ENCODE results near the gene CAPN7. TPM values are rescaled to one million over a fixed set of nuclear protein-coding genes. Genes with fewer than 3 reads are reported as not detected.

The CAPN7 gene
- 15.8 TPM for polyA plus RNA-seq (2013, experiment 1 of 2)
- polyA plus RNA-seq (2013, experiment 2 of 2), result 16.4 TPM

DNA sequence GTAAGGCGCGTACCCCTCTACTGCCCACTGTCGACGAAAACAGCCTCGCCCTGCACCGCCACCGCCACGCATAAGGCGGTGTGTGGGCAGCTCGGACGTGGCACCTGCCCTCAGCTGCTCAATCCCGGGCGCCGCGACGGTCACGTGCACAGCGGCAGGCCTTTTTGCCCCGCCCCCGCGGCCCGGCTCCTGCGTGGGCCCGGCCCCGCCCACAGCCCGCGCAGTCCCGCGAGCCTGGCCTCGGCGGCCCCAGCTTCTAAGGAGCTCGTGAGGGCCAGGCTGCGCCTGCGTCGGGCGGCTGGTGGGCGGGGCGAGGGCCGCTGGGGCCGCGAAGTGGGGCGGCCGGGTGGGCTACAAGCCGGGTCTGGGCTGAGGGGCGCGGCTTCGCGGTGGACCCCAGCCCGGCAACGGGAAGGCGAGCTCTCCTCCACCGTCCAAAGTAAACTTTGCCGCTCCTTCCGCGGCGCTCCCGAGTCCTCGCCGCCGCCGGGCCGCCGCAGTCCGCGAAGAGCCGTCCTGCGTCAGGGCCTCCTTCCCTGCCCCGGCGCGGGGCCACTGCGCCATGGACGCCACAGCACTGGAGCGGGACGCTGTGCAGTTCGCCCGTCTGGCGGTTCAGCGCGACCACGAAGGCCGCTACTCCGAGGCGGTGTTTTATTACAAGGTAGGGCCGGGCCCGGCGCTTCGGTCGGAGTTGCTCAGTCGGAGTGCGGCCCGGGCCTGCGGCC lies at the start of gene CAPN7:
Gene CAPN7, plus strand, starts transcription at position 313 of the 728 bp plus-strand sequence. Its CDS starts 250 bp downstream, at position 563.
- Histone ChIP-seq H4K91ac (ENCODE audit: low read length) (peak within 1 kb of the TSS; percentile 96), H4K8ac (ENCODE audit: low read length) (peak within 1 kb of the TSS; percentile 90)

DNA sequence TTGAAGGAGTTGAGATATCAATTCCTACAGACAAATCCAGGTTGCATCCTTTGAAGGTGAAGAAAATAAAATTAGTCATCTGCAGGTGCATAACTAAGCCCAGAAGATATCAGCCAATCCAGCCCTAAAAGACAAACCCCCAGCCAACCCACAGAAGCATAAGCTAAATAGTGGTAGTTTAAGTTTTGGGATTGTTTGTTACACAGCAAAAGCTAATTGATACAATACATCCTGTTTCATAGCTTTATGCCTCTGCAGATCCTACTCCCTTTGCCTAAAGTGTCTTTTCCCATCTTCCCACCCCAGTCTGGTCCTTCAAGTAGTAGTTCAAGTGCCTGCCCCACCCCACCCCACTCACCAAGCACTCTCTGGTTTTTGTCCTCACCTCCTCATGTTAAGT lies 48.6 kb upstream of the CAPN7 start:
- no peak overlapping the region for H2BK12ac ChIP-seq (ENCODE audit: low read length in 2 of 2)
- no peaks in the 10 kb centered on the region for H3K79me1 ChIP-seq (replicated peaks; ENCODE audit: low read length, poor library complexity, severe bottlenecking)
- H3K9me3 ChIP-seq (ENCODE audit: control insufficient read depth, low read length), result no peaks in the 10 kb centered on the region
- H3K27ac ChIP-seq (ENCODE audit: low read length, poor library complexity, severe bottlenecking), result no peak overlapping the region
- H3K23ac ChIP-seq (ENCODE audit: low read length in 2 of 2), result no peak overlapping the region
- H2AK5ac ChIP-seq (ENCODE audit: low read length, severe bottlenecking), result no peak overlapping the region
- H3K4ac ChIP-seq (ENCODE audit: low read depth in 1 of 2, low read length in 2 of 2), result no peak overlapping the region
- no peak overlapping the region for H2AFZ ChIP-seq (ENCODE audit: low read depth, low read length)
- H2BK120ac ChIP-seq (ENCODE audit: low read depth, low read length), result no peak overlapping the region
- no peak overlapping the region for H2BK5ac ChIP-seq (ENCODE audit: low read depth, low read length, poor library complexity, severe bottlenecking)
- H3K18ac ChIP-seq (ENCODE audit: low read depth in 1 of 2, low read length in 2 of 2), result no peak overlapping the region
- no peak overlapping the region for H4K91ac ChIP-seq (ENCODE audit: low read length)
- no peaks in the 10 kb centered on the region for H3K36me3 ChIP-seq (ENCODE audit: control insufficient read depth in 1 of 2, insufficient read depth in 2 of 2, low read depth in 1 of 2, low read length in 2 of 2)
- H3K9ac ChIP-seq (ENCODE audit: low read length), result no peak overlapping the region
- no peak overlapping the region for H4K8ac ChIP-seq (ENCODE audit: low read length)
- no peak for DNase-seq
- H3K4me2 ChIP-seq (ENCODE audit: low read length, poor library complexity, severe bottlenecking), result no peak overlapping the region
- H3K27me3 ChIP-seq (ENCODE audit: control insufficient read depth in 1 of 2, insufficient read depth in 1 of 2, low read length in 2 of 2), result peaks cover 34 to 50% of the 10 kb centered on the region in 2 experiments
- no peak overlapping the region for H2BK15ac ChIP-seq (ENCODE audit: low read depth, poor library complexity, severe bottlenecking)
- no peak overlapping the region for H3K14ac ChIP-seq (ENCODE audit: low read length in 2 of 2)
- no peaks in the 10 kb centered on the region for H3K4me1 ChIP-seq (ENCODE audit: control insufficient read depth, insufficient read depth, low read depth, low read length)
- H3K4me3 ChIP-seq (ENCODE audit: insufficient read depth in 1 of 2, low read depth in 1 of 2, low read length in 2 of 2), result no peak overlapping the region

More for the DNA sequence above, at the start of gene CAPN7:
- Histone ChIP-seq H3K9ac (ENCODE audit: low read length) (peak within 1 kb of the TSS; percentile 91), H3K4me3 (ENCODE audit: insufficient read depth in 1 of 2, low read depth in 1 of 2, low read length in 2 of 2) (peak within 1 kb of the TSS; percentile 82 to 87), H3K36me3 (ENCODE audit: control insufficient read depth in 1 of 2, insufficient read depth in 2 of 2, low read depth in 1 of 2, low read length in 2 of 2) (peaks cover 0 to 23% of the 10 kb centered on the region in 2 experiments), H2BK12ac (ENCODE audit: low read length in 2 of 2) (no peak within 1 kb of the TSS), H3K18ac (ENCODE audit: low read depth in 1 of 2, low read length in 2 of 2) (peak within 1 kb of the TSS; percentile 94 to 99), H3K27me3 (ENCODE audit: control insufficient read depth in 1 of 2, insufficient read depth in 1 of 2, low read length in 2 of 2) (no peaks in the 10 kb centered on the region), H3K23ac (ENCODE audit: low read length in 2 of 2) (no peak within 1 kb of the TSS), H2BK5ac (ENCODE audit: low read depth, low read length, poor library complexity, severe bottlenecking) (peak within 1 kb of the TSS; percentile 49), H2AK5ac (ENCODE audit: low read length, severe bottlenecking) (no peak within 1 kb of the TSS), H2AFZ (ENCODE audit: low read depth, low read length) (peak within 1 kb of the TSS; percentile 7), H3K4ac (ENCODE audit: low read depth in 1 of 2, low read length in 2 of 2) (peak within 1 kb of the TSS; percentile 32 to 95), H3K9me3 (ENCODE audit: control insufficient read depth, low read length) (no peaks in the 10 kb centered on the region), H3K4me1 (ENCODE audit: control insufficient read depth, insufficient read depth, low read depth, low read length) (peaks cover 4% of the 10 kb centered on the region), H2BK120ac (ENCODE audit: low read depth, low read length) (peak within 1 kb of the TSS; percentile 61), H3K79me1 (replicated peaks; ENCODE audit: low read length, poor library complexity, severe bottlenecking) (no peaks in the 10 kb centered on the region), H3K14ac (ENCODE audit: low read length in 2 of 2) (peak within 1 kb of the TSS in 1 of 2 experiments; percentile 79), H3K4me2 (ENCODE audit: low read length, poor library complexity, severe bottlenecking) (peak within 1 kb of the TSS; percentile 74), H2BK15ac (ENCODE audit: low read depth, poor library complexity, severe bottlenecking) (no peak within 1 kb of the TSS), H3K27ac (ENCODE audit: low read length, poor library complexity, severe bottlenecking) (peak within 1 kb of the TSS; percentile 67)
- peak; percentile 93 for DNase-seq
- under 1% methylated on average over 92 of the region's 92 CpGs for WGBS

GRCh38 chr3:15159501-15160136 lies 46.4 kb upstream of the CAPN7 start:
- H2BK120ac ChIP-seq (ENCODE audit: low read depth, low read length), result no peak overlapping the region
- no peak overlapping the region for H2AK5ac ChIP-seq (ENCODE audit: low read length, severe bottlenecking)
- no peak overlapping the region for H4K8ac ChIP-seq (ENCODE audit: low read length)
- H3K36me3 ChIP-seq (ENCODE audit: control insufficient read depth in 1 of 2, insufficient read depth in 2 of 2, low read depth in 1 of 2, low read length in 2 of 2), result no peaks in the 10 kb centered on the region
- peaks cover 19 to 39% of the 10 kb centered on the region in 2 experiments for H3K27me3 ChIP-seq (ENCODE audit: control insufficient read depth in 1 of 2, insufficient read depth in 1 of 2, low read length in 2 of 2)
- no peaks in the 10 kb centered on the region for H3K4me1 ChIP-seq (ENCODE audit: control insufficient read depth, insufficient read depth, low read depth, low read length)
- no peak overlapping the region for H2BK15ac ChIP-seq (ENCODE audit: low read depth, poor library complexity, severe bottlenecking)
- no peak overlapping the region for H4K91ac ChIP-seq (ENCODE audit: low read length)
- peak; percentile 45 for DNase-seq
- 72% methylated on average over 4 of the region's 5 CpGs for WGBS
- H3K79me1 ChIP-seq (replicated peaks; ENCODE audit: low read length, poor library complexity, severe bottlenecking), result no peaks in the 10 kb centered on the region
- H2BK5ac ChIP-seq (ENCODE audit: low read depth, low read length, poor library complexity, severe bottlenecking), result no peak overlapping the region
- H2BK12ac ChIP-seq (ENCODE audit: low read length in 2 of 2), result no peak overlapping the region
- no peak overlapping the region for H3K9ac ChIP-seq (ENCODE audit: low read length)
- H3K4me3 ChIP-seq (ENCODE audit: insufficient read depth in 1 of 2, low read depth in 1 of 2, low read length in 2 of 2), result no peak overlapping the region
- H3K27ac ChIP-seq (ENCODE audit: low read length, poor library complexity, severe bottlenecking), result no peak overlapping the region
- H3K4me2 ChIP-seq (ENCODE audit: low read length, poor library complexity, severe bottlenecking), result no peak overlapping the region
- no peak overlapping the region for H3K23ac ChIP-seq (ENCODE audit: low read length in 2 of 2)
- H2AFZ ChIP-seq (ENCODE audit: low read depth, low read length), result no peak overlapping the region
- no peak overlapping the region for H3K4ac ChIP-seq (ENCODE audit: low read depth in 1 of 2, low read length in 2 of 2)
- H3K14ac ChIP-seq (ENCODE audit: low read length in 2 of 2), result no peak overlapping the region
- no peaks in the 10 kb centered on the region for H3K9me3 ChIP-seq (ENCODE audit: control insufficient read depth, low read length)
- no peak overlapping the region for H3K18ac ChIP-seq (ENCODE audit: low read depth in 1 of 2, low read length in 2 of 2)

GRCh38 chr3:15160662-15161061 lies 45.4 kb upstream of the CAPN7 start:
- H3K4ac ChIP-seq (ENCODE audit: low read depth in 1 of 2, low read length in 2 of 2), result no peak overlapping the region
- H2AK5ac ChIP-seq (ENCODE audit: low read length, severe bottlenecking), result no peak overlapping the region
- H3K4me3 ChIP-seq (ENCODE audit: insufficient read depth in 1 of 2, low read depth in 1 of 2, low read length in 2 of 2), result no peak overlapping the region
- no peak overlapping the region for H2AFZ ChIP-seq (ENCODE audit: low read depth, low read length)
- 95% methylated on average over 3 of the region's 3 CpGs for WGBS
- H3K9me3 ChIP-seq (ENCODE audit: control insufficient read depth, low read length), result no peaks in the 10 kb centered on the region
- no peaks in the 10 kb centered on the region for H3K36me3 ChIP-seq (ENCODE audit: control insufficient read depth in 1 of 2, insufficient read depth in 2 of 2, low read depth in 1 of 2, low read length in 2 of 2)
- no peak overlapping the region for H3K4me2 ChIP-seq (ENCODE audit: low read length, poor library complexity, severe bottlenecking)
- no peaks in the 10 kb centered on the region for H3K79me1 ChIP-seq (replicated peaks; ENCODE audit: low read length, poor library complexity, severe bottlenecking)
- H3K9ac ChIP-seq (ENCODE audit: low read length), result no peak overlapping the region
- H3K14ac ChIP-seq (ENCODE audit: low read length in 2 of 2), result no peak overlapping the region
- no peak overlapping the region for H3K27ac ChIP-seq (ENCODE audit: low read length, poor library complexity, severe bottlenecking)
- H2BK15ac ChIP-seq (ENCODE audit: low read depth, poor library complexity, severe bottlenecking), result no peak overlapping the region
- H3K18ac ChIP-seq (ENCODE audit: low read depth in 1 of 2, low read length in 2 of 2), result no peak overlapping the region
- no peak overlapping the region for H2BK5ac ChIP-seq (ENCODE audit: low read depth, low read length, poor library complexity, severe bottlenecking)
- no peak overlapping the region for H3K23ac ChIP-seq (ENCODE audit: low read length in 2 of 2)
- H4K91ac ChIP-seq (ENCODE audit: low read length), result no peak overlapping the region
- no peak overlapping the region for H4K8ac ChIP-seq (ENCODE audit: low read length)
- no peak overlapping the region for H2BK12ac ChIP-seq (ENCODE audit: low read length in 2 of 2)
- no peak overlapping the region for H2BK120ac ChIP-seq (ENCODE audit: low read depth, low read length)
- no peak for DNase-seq
- H3K27me3 ChIP-seq (ENCODE audit: control insufficient read depth in 1 of 2, insufficient read depth in 1 of 2, low read length in 2 of 2), result peaks cover 10 to 38% of the 10 kb centered on the region in 2 experiments
- no peaks in the 10 kb centered on the region for H3K4me1 ChIP-seq (ENCODE audit: control insufficient read depth, insufficient read depth, low read depth, low read length)
